HG02571 (cell line): ENCODE data around the gene CSTA.
A peak's percentile ranks its signal among the peaks of the same experiment; 100 is the strongest.

Experiments
- ATAC-seq: cut with Tn5 transposase; IDR thresholded peaks from one replicate; pipeline ENCODE4 v1.9.1; 2021; ENCODE audit warnings: mild to moderate bottlenecking, moderate library complexity; ENCODE audit not compliant: unreplicated experiment

CSTA gene

DNA sequence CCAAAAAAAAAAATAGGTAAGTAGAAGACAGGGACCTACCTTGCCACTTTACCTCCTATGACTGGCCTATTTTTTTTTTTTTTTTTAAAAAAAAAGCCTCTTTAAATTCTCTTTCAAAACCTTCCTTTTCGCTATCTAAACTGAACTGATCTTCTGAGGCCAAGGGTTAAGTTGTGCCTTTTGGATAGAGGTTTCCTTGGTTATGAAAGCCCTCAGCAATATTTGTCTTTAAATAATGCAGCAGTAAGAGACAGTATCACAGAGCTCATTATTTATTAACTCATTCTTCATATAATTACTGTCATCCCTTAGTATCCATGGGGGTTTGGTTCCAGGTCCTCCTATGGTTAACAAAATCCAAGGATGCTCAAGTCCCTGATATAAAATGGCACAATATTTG lies 49.0 kb downstream of the CSTA start:
- no peak for ATAC-seq

GRCh38 chr3:122377975-122378374 lies 52.9 kb downstream of the CSTA start:
- ATAC-seq, result no peak

DNA sequence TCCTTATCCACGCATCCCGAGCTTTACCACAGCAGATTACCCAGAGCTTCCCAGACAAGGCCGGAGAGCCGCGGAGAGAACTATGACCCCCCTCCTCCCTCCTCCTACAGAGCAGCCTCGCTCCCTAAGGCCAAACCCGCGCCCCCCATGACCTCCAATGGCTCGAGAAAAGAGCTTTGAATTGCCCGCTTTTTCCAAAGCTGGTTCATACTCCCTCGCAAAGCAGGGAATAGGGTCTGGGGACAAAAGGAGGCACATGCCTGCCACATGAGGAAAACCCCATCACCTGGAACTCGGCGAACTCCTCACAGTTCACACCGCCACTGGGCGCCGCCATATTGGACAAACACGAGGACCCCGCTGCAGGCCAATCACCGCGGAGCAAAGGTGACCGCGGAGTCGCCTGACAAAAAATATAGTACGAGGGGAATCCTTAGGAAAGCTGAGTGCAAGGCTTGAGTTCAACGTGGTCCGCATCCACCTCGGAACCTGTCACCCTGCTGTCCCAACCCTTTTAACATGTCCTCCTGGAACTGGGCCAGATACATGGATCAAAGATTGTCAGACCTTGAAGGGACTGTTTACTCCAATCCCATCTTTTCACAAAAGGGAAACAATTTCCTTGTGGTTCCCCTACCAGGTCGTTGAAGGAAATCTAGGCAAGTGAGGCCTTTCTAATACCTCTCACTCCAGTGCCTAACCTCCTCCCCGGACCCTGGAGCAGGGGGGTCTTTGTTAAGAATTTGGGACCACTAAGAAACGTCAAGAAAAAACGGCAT lies 58.0 kb downstream of the CSTA start, which contains the start of gene MIX23:
TSS of gene MIX23 (minus strand) at position 344 of the 779 bp plus-strand sequence. CDS start at position 337, 7 bp downstream.
- ATAC-seq, result peak; percentile 33

- ATAC-seq, result peak; percentile 87
Measured at GRCh38 chr3:122383771-122384697, 59.0 kb downstream of the CSTA start, which contains the start of gene FAM162A. TSS of gene FAM162A (plus strand) at chr3:122384182. CDS start at chr3:122384266, 84 bp downstream.

- no peak for ATAC-seq
Measured at GRCh38 chr3:122387709-122388108, 62.7 kb downstream of the CSTA start.

DNA sequence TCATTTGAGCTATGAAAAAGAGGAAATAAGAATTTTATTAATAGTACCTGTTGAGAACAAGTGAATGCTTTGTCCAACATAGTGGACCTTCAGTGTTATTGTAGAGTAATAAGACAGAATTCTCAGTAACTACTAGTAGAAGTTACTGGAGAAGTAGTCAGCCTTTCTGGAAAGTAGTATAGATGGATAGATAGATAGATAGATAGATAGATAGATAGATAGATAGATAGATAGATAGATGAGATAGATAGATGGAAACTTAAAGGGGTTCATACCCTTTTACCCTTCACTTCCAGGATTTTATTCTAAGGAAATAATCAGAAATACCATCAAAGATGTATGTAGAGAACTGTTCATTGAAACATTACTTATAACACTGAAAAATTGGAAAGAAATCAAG lies 64.1 kb downstream of the CSTA start:
- ATAC-seq, result no peak

DNA sequence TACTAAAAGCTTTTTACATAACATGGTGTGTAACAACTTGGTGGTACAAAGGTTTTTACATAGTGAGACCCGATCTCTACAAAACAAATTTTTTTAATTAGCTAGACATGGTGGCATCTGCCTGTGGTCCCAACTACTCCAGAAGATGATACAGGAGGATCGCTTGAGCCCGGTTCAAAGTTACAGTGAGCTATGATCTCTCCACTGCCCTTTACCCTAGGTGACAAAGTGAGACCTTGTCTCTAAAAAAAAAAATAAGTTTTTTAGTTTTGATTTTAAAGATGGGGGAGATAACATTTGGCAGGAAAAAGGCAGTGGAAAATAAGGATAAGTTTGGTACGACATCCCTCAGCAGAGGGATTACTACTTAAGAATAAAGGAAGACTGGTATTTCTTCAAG lies 64.8 kb downstream of the CSTA start:
- no peak for ATAC-seq

DNA sequence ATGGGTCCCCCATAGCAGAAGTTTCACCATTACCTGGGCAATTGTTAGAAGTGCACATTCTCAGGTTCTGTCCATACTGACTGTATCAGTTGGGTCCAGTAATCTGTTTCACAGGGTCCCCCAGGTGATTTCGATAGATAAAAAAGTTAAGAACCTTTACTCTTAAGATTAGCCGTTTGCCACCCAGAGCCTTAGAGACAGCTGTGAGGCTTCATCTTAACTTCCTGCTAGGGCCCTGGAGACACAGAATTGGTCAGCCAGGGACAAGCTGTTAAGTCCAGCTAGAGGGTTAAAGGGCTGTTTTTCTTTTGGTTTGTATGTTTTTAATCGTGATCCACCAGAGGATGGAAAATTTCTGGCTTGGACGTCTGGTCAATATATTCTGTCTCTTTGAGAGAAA lies 65.6 kb downstream of the CSTA start:
- no peak for ATAC-seq
